ENCODE data around the gene DIDO1.

DIDO1 gene

GRCh38 chr20:62907384-62908317, 18.7 kb downstream of the DIDO1 start:
- no peak for DNase-seq

- DNase-seq = no peak
Observed at GRCh38 chr20:62906647-62907375, 19.5 kb downstream of the DIDO1 start.

GRCh38 chr20:62906209-62906608, 20.1 kb downstream of the DIDO1 start:
- no peak for DNase-seq

GRCh38 chr20:62905536-62906117, 20.7 kb downstream of the DIDO1 start:
- DNase-seq = no peak

- no peak for DNase-seq
Observed at GRCh38 chr20:62902926-62903615, 23.2 kb downstream of the DIDO1 start.

- DNase-seq = no peak
Observed at GRCh38 chr20:62901891-62902290, 24.4 kb downstream of the DIDO1 start.

GRCh38 chr20:62900692-62901584, 25.4 kb downstream of the DIDO1 start:
- no peak for DNase-seq

- peak; percentile 66 to 67 for DNase-seq
Observed at GRCh38 chr20:62900052-62900691, 26.1 kb downstream of the DIDO1 start.

GRCh38 chr20:62899633-62900051, 26.7 kb downstream of the DIDO1 start:
- DNase-seq = no peak

- DNase-seq = peak in 1 of 2 experiments; percentile 35
Observed at GRCh38 chr20:62898970-62899632, 27.2 kb downstream of the DIDO1 start.

GRCh38 chr20:62898093-62898964, 28.0 kb downstream of the DIDO1 start:
- DNase-seq = no peak

- DNase-seq = no peak
Observed at GRCh38 chr20:62897666-62898065, 28.6 kb downstream of the DIDO1 start.

- DNase-seq = no peak
Observed at GRCh38 chr20:62896526-62896925, 29.8 kb downstream of the DIDO1 start.

GRCh38 chr20:62895539-62895938, 30.8 kb downstream of the DIDO1 start:
- DNase-seq = no peak

GRCh38 chr20:62894261-62894660, 32.0 kb downstream of the DIDO1 start:
- DNase-seq = no peak

- no peak for DNase-seq
Observed at GRCh38 chr20:62893700-62894099, 32.6 kb downstream of the DIDO1 start.

- peak in 1 of 2 experiments; percentile 25 for DNase-seq
Observed at GRCh38 chr20:62892348-62893304, 33.7 kb downstream of the DIDO1 start.

GRCh38 chr20:62891111-62891510, 35.2 kb downstream of the DIDO1 start:
- DNase-seq = peak in 1 of 2 experiments; percentile 34
